Choroid plexus epithelial cell (primary cell): ENCODE results near the gene IDH3G.

Experiments
- DNase-seq: peaks from one replicate; pipeline ENCODE4 v3.0.0-alpha.2; 2010; ENCODE audit warnings: low read depth
- H3K4me3 ChIP-seq: 2 replicates; pipeline ENCODE4 v1.5.1; 2011; ENCODE audit warnings: low read depth, mild to moderate bottlenecking, control low read depth, low read length, moderate library complexity
- CTCF ChIP-seq: conservative IDR thresholded peaks from 2 replicates; pipeline ENCODE4 v1.5.1; 2011; ENCODE audit warnings: low read depth, mild to moderate bottlenecking, control low read depth, inconsistent platforms, low read length, moderate library complexity

Gene IDH3G

DNA sequence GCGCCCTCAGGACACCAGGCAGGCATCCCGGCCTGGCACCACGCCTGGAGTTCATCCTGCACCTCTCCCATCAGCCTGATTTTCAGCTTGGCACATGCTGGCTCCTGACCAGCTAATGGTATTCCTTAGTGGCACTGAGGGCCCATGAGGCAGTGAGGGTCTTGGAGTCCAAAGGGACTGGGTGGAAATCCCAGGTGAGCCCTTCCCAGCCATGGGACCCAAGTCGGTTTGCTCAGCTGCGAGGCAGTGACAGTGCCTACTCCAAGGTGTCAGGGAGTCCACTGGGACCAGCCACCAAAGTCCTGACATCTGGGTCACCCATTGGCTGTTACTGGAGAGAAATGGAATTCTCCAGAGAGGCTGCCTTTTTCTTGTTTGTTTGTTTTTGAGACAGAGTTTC lies 5.2 kb upstream of the IDH3G start:
- no peak for DNase-seq
- H3K4me3 ChIP-seq = no peak overlapping the region

DNA sequence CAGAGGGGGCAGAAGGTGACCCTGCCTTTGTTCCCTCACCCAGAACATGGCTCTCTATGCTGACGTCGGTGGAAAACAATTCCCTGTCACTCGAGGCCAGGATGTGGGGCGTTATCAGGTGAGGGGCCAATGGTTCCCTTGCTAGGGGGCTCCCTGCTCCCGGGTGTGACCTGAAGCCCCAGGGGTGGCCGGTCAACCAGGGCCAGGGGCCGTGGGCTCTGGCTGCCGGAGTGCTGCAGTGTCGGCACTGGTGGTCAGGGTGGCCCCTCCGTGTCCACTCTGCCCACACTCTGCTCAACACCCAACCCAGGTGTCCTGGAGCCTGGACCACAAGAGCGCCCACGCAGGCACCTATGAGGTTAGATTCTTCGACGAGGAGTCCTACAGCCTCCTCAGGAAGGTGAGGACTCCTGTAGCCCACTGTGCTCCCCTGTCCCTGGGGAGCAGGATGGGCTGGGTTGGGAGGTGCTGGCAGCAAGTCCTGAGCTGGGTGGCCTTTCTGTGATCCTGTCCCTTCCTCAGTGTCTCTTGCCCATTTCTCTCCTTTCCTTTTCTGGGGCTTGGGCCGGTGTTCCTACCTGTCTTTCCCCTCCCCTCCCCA lies 3.3 kb upstream of the IDH3G start:
- TF ChIP-seq CTCF = no peak
- DNase-seq = no peak
- no peak overlapping the region for H3K4me3 ChIP-seq

More for the DNA sequence above, 5.2 kb upstream of the IDH3G start:
- no peak for TF ChIP-seq CTCF

DNA sequence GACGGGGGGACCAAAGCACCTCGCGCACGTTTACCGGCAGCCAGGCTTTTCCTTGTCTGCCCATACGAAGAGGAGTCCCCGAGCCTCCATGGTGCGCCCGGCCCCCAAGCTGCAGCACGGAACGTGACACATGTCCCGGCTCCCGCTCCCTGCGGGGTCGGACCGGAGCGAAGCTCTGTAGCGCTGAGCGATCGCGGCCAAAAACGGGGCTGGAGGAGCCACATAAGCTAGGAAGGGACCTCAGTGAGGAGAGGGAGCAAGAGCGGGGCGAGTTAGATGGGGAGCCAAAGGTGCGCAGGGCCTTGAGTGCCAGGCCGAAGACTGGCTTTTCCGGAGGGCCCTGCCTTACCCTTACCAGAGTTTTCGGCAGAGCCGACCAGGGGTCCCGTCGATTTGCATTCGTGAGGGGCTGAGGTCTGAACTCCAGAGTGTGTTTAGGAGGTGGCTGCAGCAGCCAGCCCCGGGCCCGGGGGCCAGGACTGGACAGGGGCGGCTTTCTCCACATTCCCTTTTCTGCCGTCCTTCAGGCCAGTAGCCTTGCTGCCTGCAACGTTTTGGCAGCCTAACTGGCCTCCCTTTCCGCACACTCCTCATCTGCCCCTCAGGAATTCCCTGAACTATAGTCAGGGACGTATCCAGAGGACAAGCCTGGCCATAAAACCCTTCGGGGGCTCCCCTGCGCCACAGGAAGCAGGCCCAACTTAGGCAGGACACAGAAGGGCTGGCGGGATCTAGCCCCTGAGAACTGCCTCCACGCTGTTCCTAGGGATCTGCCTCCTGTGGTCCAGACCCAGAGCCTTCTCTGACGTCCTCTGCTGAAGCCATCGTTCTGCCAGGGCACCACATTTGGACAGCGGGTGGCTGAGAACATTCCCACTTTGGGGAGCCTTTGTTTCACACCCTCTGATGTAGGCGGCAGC lies 982 bp upstream of the IDH3G start:
- no peak for DNase-seq
- TF ChIP-seq CTCF = no peak
- peak overlapping the region; percentile 90 for H3K4me3 ChIP-seq

GRCh38 chrX:153793291-153793690 lies 884 bp downstream of the IDH3G start:
- DNase-seq = no peak
- peak overlapping the region; percentile 90 for H3K4me3 ChIP-seq
- no peak for TF ChIP-seq CTCF

DNA sequence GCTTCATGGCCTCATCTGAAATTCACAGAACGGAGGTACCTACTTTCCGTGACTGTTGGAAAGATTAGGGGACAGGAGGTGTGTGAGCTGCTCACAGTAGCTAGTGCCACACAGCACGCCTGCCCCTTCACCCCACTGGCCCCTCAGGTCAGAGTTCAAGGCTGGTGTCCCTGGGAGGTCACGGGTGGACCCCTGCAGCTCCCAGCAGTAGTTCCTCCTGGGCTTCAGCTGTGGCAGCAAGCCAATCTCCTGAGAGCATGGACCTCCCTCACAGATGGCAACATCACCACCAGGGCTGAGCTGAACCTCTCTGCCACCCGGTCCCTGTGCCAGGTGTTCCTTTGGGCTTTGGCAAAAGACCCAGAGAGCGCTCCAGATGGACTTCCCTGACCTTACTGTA lies 1.8 kb downstream of the IDH3G start:
- no peak for DNase-seq
- TF ChIP-seq CTCF = no peak
- H3K4me3 ChIP-seq = no peak overlapping the region

GRCh38 chrX:153791104-153791852 lies 2.9 kb downstream of the IDH3G start:
- no peak for DNase-seq
- no peak for TF ChIP-seq CTCF
- no peak overlapping the region for H3K4me3 ChIP-seq
